Bone marrow (tissue), 2 donors: ENCODE measurements around the gene CEP295NL.
"Not testable (repeated sequence)": the region's sequence is repeated elsewhere in the genome, so short reads cannot be mapped to it uniquely, and the experiment has no call there.

Source experiments
- DNase-seq, 2 donors: peaks; one replicate each; lab custom pipeline; 2025; lab: John Stamatoyannopoulos, UW

Gene CEP295NL

GRCh38 chr17:78925662-78926555 is 22.9 kb upstream of the CEP295NL start:
- DNase-seq: peak in 1 of 2 donors; percentile 57

- peak; percentile 61 to 73 for DNase-seq
These were observed 22.2 kb upstream of the CEP295NL start, which contains the start of gene TIMP2 for GRCh38 chr17:78925234-78925633. TSS of gene TIMP2 (minus strand) at chr17:78925387. CDS start at chr17:78925088, 299 bp downstream.

- DNase-seq: no peak
These were observed 21.6 kb upstream of the CEP295NL start for GRCh38 chr17:78924481-78925151.

GRCh38 chr17:78923660-78924453 is 20.9 kb upstream of the CEP295NL start:
- peak in 1 of 2 donors; percentile 38 for DNase-seq

GRCh38 chr17:78922816-78923498 is 20.0 kb upstream of the CEP295NL start:
- no peak for DNase-seq

DNA sequence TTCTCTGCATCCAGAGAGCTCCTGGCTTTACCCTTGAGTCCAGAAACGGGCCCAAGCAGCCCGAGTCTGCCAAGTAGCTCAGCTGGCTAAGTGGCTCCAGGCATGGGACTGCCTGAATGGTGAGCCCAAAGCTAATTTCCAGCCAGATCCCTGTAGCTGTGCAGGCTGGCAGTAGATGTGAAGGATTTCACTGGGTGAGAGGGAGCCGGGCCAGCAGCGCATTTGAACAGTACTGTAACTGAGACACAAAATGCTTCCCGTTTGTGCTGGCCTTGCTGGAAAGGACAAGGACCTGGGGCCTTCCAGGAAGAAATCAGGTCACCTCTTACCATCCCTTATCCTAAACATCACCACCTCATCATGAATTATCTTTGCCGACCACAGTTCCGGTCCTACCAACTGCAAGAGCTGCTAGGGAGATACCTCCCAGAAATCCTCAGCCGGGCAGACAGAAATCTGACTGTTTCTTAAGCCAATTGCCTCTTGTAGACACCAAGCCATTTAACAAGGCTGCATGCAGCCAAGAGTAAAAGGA is 18.5 kb upstream of the CEP295NL start:
- DNase-seq: no peak

GRCh38 chr17:78920528-78920927 is 17.5 kb upstream of the CEP295NL start:
- DNase-seq: no peak

GRCh38 chr17:78919861-78920450 is 17.0 kb upstream of the CEP295NL start:
- no peak for DNase-seq

GRCh38 chr17:78918979-78919378 is 16.0 kb upstream of the CEP295NL start:
- no peak for DNase-seq

GRCh38 chr17:78917451-78918275 is 14.7 kb upstream of the CEP295NL start:
- DNase-seq: no peak

DNA sequence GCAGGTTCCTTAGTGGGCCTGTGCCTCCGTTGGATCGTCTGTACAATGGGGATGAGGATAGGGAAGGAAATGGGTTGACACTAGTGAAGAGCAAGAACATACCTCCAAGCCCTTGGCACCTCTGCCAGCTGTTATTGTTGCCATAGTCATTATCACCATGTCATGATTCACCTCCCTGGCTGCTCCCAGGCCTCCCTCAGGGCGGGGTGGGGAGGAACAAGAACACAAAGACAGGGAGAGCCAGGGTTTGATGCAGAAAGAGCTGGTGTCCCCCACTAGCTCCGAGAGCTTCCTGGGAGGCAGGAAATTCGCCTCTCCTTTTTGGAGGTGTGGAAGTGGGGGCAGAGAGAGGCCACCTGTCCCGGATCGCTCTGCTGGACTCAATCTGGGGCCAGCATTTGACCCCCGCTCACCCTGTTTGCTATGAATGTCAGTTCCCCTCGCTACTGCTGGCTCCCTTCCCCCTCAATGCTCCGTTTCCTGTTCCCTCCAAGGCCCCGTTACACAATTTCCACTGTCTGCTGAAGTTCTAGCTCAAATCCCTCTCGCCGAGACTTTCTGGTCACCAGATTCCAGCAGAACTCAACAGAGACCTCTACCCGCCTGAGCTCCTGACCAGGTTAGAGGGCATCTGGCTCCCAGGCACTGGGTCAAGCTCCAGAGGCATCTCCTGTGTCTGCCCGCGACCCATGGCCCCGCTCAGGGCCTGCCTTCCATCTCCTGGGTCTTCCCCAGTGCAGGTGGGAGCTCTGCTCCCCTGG is 13.1 kb upstream of the CEP295NL start:
- DNase-seq: peak; percentile 85 to 87

DNA sequence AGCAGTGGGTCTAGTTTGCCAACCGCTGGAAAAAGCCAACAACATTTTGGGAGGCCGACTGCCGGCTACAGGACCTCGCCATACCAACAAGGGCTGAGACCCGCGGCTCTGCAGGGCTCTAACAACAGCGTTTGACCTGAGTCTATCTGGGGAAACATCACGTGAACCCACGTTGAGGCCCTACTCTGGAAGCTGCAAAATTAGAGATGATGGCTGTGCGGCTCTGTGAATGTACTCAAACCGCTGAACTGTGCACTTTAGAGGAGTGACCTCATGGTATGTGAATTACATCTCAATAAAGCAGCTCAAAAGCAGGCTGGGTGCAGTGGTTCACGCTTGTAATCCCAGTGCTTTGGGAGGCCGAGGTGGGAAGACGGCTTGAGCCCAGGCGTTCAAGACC is 10.1 kb upstream of the CEP295NL start:
- no peak for DNase-seq

DNA sequence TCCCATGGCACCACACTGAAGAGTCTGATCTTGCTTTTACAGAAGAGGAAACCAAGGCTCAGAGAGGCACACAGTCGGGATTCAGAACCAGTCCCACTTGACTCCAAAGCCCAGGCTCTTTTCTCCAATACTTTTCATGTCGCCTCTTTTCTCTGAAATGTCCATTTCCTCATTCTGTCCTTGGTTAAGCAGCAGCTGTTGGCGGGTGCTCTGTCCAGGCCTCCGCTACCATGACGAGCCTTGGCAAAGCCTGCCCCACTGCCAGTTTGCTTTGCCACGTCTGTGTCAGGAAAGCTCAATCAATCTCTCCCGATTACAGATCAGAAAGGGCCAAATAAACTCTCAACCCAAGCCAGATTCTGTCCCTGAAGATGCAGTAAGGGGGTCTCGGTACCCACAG is 9.1 kb upstream of the CEP295NL start:
- DNase-seq: no peak

- not testable (repeated sequence) for DNase-seq
These were observed 8.5 kb upstream of the CEP295NL start for GRCh38 chr17:78911543-78911942.

DNA sequence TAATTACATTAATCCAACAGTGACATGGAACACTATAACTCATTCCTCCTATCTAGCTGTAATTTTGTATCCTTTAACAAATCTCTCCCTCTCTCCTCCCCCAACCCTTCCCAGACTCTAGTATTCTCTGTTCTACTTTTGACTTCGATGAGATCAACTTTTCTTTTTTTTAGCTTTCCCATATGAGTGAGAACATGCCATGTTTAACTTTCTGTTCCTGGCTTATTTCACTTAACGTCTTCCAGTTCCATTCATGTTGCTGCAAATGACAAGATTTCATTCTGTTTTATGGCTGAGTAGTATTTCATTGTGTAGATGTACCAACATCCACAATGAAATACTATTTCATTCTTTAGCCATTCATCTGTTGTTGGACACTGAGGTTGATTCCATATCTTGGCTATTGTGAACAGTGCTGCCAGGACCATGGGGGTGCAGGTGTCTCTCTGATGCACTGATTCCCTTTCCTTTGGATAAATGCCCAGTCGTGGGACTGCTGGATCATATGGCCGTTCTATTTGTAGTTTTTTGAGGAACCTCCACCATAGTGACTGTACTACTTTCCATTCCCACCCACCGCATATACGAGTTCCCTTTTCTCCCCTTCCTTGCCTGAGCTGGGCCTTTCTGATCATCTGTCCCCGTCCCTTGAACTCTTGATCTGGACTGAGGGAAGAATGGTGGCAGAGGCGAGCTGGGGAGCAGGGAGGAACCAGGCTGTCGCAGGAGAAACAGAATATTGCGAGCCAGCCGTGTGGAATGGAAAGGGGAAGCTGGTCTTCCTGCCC is 7.7 kb upstream of the CEP295NL start:
- DNase-seq: peak; percentile 19 to 82

- DNase-seq: no peak
These were observed 5.4 kb upstream of the CEP295NL start for GRCh38 chr17:78908426-78908825.

DNA sequence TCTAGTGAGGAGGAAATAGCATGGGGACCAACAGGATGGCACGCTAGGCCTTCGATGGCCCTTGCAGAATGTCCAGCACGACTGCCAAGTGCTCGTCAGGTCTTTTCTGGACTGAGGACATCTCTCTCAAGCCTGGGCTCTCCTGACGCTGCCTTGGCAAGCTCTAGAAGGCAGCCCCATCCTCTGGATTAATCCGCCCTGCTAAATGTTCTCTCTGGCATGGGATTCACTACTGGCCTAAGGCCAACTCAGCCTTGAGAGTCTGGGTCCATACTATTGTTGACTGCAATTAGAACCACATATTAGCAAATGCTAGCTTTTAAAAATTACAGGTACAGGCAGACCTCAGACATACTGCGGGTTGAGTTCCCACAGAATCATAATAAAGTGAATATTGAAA is 2.5 kb upstream of the CEP295NL start:
- DNase-seq: no peak

DNA sequence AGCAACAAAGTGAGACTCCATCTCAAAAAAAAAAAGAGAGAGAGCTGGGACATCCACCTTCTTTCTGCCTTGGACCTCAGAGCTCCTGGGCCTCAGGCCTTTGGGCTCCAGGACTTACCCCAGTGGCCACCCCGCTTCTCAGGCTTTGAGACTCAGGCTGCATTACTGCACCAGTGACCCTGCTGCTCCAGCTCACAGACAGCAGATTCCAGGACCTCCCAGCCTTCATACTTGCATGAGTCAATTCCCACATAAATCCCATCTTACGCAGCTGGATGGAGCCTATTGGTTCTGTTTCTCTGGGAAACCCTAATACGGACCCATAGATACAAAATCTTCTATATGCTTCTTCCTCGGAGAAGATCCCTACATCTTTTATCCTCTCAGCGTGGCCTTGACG is 2.1 kb upstream of the CEP295NL start:
- no peak for DNase-seq

- DNase-seq: no peak
These were observed 1.4 kb upstream of the CEP295NL start for GRCh38 chr17:78904371-78904770.
